ENCODE results near the gene TDP2. TPM values are rescaled to one million over a fixed set of nuclear protein-coding genes. Genes with fewer than 3 reads are reported as not detected.
A peak's percentile ranks its signal among the peaks of the same experiment; 100 is the strongest.
"Not testable (repeated sequence)": the region's sequence is repeated elsewhere in the genome, so short reads cannot be mapped to it uniquely, and the experiment has no call there.

Gene TDP2
- polyA plus RNA-seq, 1 donor from 2014 or later = 49.0 TPM

DNA sequence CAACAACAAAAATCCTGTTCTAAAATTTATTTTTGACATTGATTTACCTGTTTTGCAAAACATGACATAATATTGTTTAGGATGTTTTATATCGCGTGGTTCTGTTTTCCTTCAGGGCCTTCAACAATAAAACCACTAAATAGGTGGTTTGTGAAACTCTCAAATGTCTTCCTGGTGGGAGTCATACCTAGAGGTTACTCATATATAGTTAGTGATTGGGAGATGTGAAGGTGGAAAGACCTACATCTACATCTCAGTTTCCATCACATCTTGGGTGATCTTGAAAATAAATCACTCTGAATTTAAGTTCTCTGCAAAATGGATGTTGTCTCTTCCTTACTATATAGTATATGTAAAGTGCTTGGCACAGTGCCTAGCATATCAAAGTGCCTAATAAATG, 29.4 kb upstream of the TDP2 start:
- Histone ChIP-seq H3K4me3 (ENCODE audit: low read length) (no peak overlapping the region), H2AFZ (ENCODE audit: low read depth, low read length) (no peak overlapping the region), H3F3A (ENCODE audit: insufficient read depth, low read length, poor library complexity, severe bottlenecking) (no peaks in the 10 kb centered on the region), H4K20me1 (ENCODE audit: insufficient read depth) (no peaks in the 10 kb centered on the region), H3K36me3 (ENCODE audit: insufficient read depth, low read length) (no peaks in the 10 kb centered on the region), H3K27me3 (ENCODE audit: insufficient read depth, low read depth, low read length) (no peaks in the 10 kb centered on the region), H3K9me3 (ENCODE audit: low read length) (no peaks in the 10 kb centered on the region), H3K9me2 (ENCODE audit: insufficient read depth, low read length) (no peaks in the 10 kb centered on the region), H3K4me2 (ENCODE audit: low read length) (no peak overlapping the region), H3K9ac (ENCODE audit: low read length) (no peak overlapping the region), H3K79me2 (replicated peaks; ENCODE audit: insufficient read depth, low read length) (no peaks in the 10 kb centered on the region), H3K27ac (ENCODE audit: low read length) (no peak overlapping the region)
- no peak for TF ChIP-seq POLR2AphosphoS5 (IDR thresholded peaks at IDR 0.05)
- TF ChIP-seq SMC3 (conservative IDR thresholded peaks at IDR 0.05; ENCODE audit: poor library complexity) = no peak
- TF ChIP-seq RAD21 (conservative IDR thresholded peaks at IDR 0.05) = no peak
- TF ChIP-seq, protein P1, sequence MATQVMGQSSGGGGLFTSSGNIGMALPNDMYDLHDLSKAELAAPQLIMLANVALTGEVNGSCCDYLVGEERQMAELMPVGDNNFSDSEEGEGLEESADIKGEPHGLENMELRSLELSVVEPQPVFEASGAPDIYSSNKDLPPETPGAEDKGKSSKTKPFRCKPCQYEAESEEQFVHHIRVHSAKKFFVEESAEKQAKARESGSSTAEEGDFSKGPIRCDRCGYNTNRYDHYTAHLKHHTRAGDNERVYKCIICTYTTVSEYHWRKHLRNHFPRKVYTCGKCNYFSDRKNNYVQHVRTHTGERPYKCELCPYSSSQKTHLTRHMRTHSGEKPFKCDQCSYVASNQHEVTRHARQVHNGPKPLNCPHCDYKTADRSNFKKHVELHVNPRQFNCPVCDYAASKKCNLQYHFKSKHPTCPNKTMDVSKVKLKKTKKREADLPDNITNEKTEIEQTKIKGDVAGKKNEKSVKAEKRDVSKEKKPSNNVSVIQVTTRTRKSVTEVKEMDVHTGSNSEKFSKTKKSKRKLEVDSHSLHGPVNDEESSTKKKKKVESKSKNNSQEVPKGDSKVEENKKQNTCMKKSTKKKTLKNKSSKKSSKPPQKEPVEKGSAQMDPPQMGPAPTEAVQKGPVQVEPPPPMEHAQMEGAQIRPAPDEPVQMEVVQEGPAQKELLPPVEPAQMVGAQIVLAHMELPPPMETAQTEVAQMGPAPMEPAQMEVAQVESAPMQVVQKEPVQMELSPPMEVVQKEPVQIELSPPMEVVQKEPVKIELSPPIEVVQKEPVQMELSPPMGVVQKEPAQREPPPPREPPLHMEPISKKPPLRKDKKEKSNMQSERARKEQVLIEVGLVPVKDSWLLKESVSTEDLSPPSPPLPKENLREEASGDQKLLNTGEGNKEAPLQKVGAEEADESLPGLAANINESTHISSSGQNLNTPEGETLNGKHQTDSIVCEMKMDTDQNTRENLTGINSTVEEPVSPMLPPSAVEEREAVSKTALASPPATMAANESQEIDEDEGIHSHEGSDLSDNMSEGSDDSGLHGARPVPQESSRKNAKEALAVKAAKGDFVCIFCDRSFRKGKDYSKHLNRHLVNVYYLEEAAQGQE (IDR thresholded peaks at IDR 0.05; ENCODE audit: borderline replicate concordance) = no peak
- TF ChIP-seq EP300 (conservative IDR thresholded peaks at IDR 0.05; ENCODE audit: poor library complexity, severe bottlenecking) = no peak

DNA sequence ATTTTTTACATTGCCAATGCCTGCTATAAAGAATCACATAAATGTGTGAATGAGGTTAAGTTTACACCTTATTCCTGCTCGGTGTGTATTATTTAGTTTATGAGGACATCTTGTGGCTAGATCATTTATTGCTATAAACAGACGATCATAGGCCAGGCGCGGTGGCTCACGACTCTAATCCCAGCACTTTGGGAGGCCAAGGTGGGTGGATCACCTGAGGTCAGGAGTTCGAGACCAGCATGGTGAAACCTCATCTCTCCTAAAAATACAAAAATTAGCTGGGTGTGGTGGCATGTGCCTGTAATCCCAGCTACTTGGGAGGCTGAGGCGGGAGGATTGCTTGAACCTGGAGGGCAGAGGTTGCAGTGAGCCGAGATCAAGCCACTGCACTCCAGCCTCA, 28.9 kb upstream of the TDP2 start:
- not testable (repeated sequence) for H3K27ac ChIP-seq (ENCODE audit: low read length); H3K9ac ChIP-seq (ENCODE audit: low read length); H3K36me3 ChIP-seq (ENCODE audit: insufficient read depth, low read length); H3K27me3 ChIP-seq (ENCODE audit: insufficient read depth, low read depth, low read length); H3K9me2 ChIP-seq (ENCODE audit: insufficient read depth, low read length); H2AFZ ChIP-seq (ENCODE audit: low read depth, low read length); H3F3A ChIP-seq (ENCODE audit: insufficient read depth, low read length, poor library complexity, severe bottlenecking); H3K4me3 ChIP-seq (ENCODE audit: low read length); H4K20me1 ChIP-seq (ENCODE audit: insufficient read depth); H3K79me2 ChIP-seq (replicated peaks; ENCODE audit: insufficient read depth, low read length); H3K9me3 ChIP-seq (ENCODE audit: low read length); H3K4me2 ChIP-seq (ENCODE audit: low read length)
- TF ChIP-seq RAD21 (conservative IDR thresholded peaks at IDR 0.05) = peak; percentile 93
- TF ChIP-seq SMC3 (conservative IDR thresholded peaks at IDR 0.05; ENCODE audit: poor library complexity) = peak; percentile 92
- TF ChIP-seq, protein P2, sequence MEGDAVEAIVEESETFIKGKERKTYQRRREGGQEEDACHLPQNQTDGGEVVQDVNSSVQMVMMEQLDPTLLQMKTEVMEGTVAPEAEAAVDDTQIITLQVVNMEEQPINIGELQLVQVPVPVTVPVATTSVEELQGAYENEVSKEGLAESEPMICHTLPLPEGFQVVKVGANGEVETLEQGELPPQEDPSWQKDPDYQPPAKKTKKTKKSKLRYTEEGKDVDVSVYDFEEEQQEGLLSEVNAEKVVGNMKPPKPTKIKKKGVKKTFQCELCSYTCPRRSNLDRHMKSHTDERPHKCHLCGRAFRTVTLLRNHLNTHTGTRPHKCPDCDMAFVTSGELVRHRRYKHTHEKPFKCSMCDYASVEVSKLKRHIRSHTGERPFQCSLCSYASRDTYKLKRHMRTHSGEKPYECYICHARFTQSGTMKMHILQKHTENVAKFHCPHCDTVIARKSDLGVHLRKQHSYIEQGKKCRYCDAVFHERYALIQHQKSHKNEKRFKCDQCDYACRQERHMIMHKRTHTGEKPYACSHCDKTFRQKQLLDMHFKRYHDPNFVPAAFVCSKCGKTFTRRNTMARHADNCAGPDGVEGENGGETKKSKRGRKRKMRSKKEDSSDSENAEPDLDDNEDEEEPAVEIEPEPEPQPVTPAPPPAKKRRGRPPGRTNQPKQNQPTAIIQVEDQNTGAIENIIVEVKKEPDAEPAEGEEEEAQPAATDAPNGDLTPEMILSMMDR (IDR thresholded peaks at IDR 0.05; ENCODE audit: poor library complexity, severe bottlenecking) = peak; percentile 89

DNA sequence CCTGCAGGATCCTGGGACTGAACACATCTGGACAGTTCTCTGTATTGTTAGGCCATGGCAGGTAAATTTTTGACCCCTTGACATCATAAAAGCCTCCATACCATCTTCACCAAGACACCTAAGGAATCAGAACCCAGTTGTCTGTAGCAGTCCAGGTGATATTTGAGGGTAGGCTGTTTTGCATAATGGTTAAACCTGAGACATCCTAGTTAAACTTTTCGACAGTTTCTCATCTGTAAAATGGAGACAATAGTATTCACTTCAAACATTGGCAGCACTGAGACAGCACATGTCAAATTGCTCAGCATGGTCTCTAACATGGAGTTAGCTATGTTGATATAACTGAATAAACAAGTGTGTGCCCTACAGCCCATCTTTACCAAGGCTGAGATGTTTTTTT, 27.5 kb upstream of the TDP2 start:
- Histone ChIP-seq H3K4me3 (ENCODE audit: low read length) (no peak overlapping the region), H4K20me1 (ENCODE audit: insufficient read depth) (no peaks in the 10 kb centered on the region), H3K4me2 (ENCODE audit: low read length) (no peak overlapping the region), H3K9me3 (ENCODE audit: low read length) (no peaks in the 10 kb centered on the region), H3K36me3 (ENCODE audit: insufficient read depth, low read length) (no peaks in the 10 kb centered on the region), H3K79me2 (replicated peaks; ENCODE audit: insufficient read depth, low read length) (no peaks in the 10 kb centered on the region), H3K27me3 (ENCODE audit: insufficient read depth, low read depth, low read length) (no peaks in the 10 kb centered on the region), H3K27ac (ENCODE audit: low read length) (no peak overlapping the region), H3K9ac (ENCODE audit: low read length) (no peak overlapping the region), H3K9me2 (ENCODE audit: insufficient read depth, low read length) (no peaks in the 10 kb centered on the region), H3F3A (ENCODE audit: insufficient read depth, low read length, poor library complexity, severe bottlenecking) (no peaks in the 10 kb centered on the region), H2AFZ (ENCODE audit: low read depth, low read length) (no peak overlapping the region)
- TF ChIP-seq TAF1 (IDR thresholded peaks at IDR 0.05; ENCODE audit: low read depth) = no peak
- TF ChIP-seq EZH2 (IDR thresholded peaks at IDR 0.05; ENCODE audit: borderline replicate concordance, insufficient read depth, low read length, poor library complexity, severe bottlenecking) = no peak
- TF ChIP-seq SMC3 (conservative IDR thresholded peaks at IDR 0.05; ENCODE audit: poor library complexity) = no peak
- TF ChIP-seq EP300 (conservative IDR thresholded peaks at IDR 0.05; ENCODE audit: poor library complexity, severe bottlenecking) = no peak
- TF ChIP-seq, protein P2 (IDR thresholded peaks at IDR 0.05; ENCODE audit: poor library complexity, severe bottlenecking) = no peak
- no peak for TF ChIP-seq POLR2AphosphoS5 (IDR thresholded peaks at IDR 0.05)
- no peak for TF ChIP-seq MXI1 (conservative IDR thresholded peaks at IDR 0.05; ENCODE audit: poor library complexity, severe bottlenecking)
- TF ChIP-seq RAD21 (conservative IDR thresholded peaks at IDR 0.05) = no peak
- TF ChIP-seq, protein P1 (IDR thresholded peaks at IDR 0.05; ENCODE audit: borderline replicate concordance) = no peak

Measured in neural cell (in vitro differentiated cells).